Pulmonary artery endothelial cell (primary cell): ENCODE data around the gene MAN1B1. TPM values are rescaled to one million over a fixed set of nuclear protein-coding genes. Genes with fewer than 3 reads are reported as not detected.

Experiments used
- DNase-seq: peaks from one replicate; pipeline ENCODE4 v3.0.0-alpha.2; 2011; ENCODE audit warnings: low read depth, low spot score
- total RNA-seq: library from RNA; depleted of rRNA; stranded (reverse); fragments of >200 nt; gene quantifications from 2 replicates; pipeline ENCODE4 v1.2.3, GENCODE V29; 2014

The MAN1B1 gene
- total RNA-seq = 58.1 and 76.7 TPM in 2 replicates

DNA sequence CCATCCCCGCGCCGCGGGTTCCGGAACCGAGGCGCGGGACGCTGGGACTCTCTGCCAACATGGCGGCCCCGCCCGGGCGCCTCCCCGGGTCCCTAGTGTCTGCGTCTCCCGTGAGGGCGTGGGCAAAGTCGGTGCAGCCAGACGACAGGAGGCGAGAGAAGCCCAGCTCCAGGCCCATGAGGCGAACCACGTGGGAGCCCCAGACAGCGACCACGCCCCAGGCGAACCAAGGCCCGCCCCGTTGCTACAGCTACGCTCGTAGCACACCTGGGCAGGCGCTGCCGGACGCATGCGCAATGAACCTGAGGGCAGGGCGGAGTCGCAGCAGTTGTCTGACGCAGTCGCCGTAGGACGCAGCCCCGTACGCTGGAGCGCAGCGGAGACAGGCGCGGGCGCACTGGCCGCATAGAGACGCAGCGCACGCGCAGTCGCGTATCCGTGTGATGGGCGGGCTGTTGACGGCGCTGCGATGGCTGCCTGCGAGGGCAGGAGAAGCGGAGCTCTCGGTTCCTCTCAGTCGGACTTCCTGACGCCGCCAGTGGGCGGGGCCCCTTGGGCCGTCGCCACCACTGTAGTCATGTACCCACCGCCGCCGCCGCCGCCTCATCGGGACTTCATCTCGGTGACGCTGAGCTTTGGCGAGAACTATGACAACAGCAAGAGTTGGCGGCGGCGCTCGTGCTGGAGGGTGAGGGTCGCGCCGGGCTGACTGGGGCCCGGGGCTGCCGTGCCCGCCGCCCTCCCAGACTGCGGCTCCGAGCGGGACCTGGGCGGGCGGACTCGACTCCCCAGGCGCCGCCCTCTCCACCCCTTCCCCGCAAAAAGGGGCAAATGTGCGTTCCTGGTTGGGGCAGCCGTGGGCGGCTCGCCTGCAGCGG lies at the start of gene MAN1B1:
Gene MAN1B1 (plus strand): TSS at position 455 of the 878 bp plus-strand sequence. CDS start 15 bp downstream, at position 470.
- DNase-seq = peak; percentile 94

DNA sequence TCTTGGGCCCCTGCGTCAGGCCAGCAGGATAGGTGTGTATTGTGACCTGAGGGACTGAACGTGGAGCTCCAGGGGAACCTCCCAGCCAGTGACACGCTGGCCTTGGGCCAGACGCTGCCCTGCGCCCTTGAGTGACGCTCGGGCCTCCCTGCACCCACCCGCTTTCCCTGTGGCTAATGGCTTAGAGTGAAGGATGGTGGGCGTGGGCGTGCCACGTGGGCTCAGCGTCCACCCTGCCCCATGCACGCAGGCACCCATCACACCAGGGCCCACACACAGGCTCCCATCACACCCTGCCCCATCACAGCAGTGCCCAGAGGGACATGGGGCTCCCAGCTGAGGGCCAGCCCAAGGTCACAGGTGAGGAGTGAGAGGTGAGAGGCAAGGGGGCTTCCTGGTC lies 49.8 kb upstream of the MAN1B1 start:
- no peak for DNase-seq

DNA sequence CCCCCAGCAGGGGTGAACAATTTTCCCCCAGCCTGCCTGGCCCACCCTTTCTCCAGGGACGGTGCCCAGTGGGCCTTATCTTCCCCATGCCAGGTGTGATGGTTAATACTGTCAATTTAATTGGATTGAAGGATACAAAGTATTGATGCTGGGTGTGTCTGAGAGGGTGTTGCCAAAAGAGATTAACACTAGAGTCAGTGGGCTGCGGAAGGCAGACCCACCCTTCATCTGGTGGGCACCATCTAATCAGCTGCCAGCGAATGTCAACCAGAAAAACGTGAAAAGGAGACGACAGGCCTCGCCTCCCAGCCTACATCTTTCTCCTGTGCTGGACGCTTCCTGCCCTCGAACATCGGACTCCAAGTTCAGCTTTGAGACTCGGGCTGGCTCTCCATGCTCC lies 49.3 kb upstream of the MAN1B1 start:
- no peak for DNase-seq

DNA sequence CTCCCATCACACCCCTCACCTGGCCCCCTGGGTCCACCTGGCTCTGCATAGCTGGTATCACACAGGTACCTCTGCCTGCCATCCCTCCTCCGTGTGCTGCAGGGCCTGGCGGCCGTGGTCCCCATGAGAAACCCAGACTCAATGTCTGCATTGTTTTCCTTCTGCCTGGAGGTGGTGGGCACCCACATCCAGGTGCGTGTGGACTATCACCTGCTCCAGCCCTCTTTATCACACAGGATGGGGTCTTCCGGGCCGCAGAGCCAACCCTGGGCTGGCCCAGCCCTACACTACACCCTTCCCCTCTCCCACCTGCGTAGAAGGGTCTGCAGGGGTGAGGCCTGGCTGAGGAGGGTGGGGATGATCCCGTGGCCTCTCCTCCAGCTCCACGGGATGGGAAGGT lies 47.9 kb upstream of the MAN1B1 start:
- DNase-seq = no peak

DNA sequence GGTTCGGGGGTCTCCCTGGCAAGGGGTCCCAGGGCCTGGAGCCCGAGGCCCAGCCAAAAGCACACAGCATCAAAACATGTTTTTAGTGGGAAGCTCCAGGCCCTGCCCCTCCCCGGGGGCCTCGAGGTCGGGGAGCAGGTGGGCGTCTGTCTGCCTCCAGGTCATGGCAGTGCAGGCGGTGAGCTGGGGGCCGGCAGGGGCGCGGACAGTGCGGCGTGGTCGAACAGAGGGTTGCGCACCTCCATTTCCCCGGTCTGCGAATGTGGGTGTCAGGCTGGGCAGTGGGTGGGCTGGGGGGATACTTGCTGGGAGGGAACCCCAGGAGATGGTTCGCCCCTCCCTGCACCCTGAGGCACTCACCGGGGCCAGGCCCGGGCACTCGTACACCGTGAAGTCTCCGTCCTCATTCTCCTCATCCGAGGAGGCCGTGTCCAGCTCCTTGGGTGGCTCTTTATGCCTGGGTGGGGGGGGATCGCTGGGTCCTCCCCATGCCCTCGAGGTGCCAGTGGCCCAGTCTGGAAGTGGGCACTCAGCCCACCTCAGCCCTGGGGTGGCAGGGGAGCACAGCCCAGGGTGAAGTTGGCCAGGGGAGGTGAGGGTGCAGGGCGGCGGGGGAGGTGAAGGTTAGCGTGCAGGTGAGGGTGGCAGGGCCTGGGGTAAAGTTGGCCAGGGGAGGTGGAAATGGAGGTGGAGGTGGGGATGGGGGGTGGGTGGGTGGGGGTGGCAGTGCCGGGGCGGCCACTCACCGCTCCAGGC lies 47.0 kb upstream of the MAN1B1 start:
- DNase-seq = no peak

DNA sequence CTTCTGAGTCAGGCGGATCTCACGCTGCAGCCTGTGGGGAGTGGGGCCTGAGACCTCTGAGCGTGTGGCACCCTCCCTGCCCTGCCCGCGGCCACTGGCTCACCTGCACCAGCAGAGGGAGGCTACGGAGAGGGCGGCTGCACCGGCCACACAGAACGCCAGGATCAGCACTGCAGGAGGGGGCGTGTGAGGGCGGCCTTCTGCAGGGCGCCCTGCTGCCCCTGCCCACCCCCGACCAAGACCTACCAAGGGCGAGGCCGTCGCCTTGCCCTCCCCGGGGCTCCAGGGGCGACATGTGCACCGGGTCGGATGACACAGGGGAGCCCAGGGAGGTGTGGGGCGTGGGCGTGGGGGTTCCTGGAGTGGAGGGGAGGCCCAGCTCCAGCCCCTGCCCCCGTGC lies 46.2 kb upstream of the MAN1B1 start:
- no peak for DNase-seq

DNA sequence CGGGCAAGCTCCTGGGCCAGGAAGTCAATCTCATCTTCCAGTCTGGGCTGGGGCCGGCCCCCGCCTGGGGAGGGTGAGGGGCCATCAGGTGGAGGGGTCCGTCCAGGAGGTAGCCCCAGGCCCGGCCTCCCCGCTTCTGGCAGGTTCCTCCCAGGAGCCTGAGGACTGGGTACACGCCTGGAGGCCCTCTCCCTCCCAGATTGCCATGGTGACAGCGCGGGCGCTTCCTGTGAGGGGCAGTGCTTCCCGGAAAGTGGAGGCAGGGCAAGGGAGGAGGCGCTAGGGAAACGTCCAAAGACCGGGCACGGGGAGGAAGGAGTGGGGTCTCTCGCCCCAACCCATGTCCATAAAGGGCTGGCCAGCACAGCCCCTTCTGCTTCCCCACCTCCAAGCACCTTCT lies 45.7 kb upstream of the MAN1B1 start:
- DNase-seq = no peak

DNA sequence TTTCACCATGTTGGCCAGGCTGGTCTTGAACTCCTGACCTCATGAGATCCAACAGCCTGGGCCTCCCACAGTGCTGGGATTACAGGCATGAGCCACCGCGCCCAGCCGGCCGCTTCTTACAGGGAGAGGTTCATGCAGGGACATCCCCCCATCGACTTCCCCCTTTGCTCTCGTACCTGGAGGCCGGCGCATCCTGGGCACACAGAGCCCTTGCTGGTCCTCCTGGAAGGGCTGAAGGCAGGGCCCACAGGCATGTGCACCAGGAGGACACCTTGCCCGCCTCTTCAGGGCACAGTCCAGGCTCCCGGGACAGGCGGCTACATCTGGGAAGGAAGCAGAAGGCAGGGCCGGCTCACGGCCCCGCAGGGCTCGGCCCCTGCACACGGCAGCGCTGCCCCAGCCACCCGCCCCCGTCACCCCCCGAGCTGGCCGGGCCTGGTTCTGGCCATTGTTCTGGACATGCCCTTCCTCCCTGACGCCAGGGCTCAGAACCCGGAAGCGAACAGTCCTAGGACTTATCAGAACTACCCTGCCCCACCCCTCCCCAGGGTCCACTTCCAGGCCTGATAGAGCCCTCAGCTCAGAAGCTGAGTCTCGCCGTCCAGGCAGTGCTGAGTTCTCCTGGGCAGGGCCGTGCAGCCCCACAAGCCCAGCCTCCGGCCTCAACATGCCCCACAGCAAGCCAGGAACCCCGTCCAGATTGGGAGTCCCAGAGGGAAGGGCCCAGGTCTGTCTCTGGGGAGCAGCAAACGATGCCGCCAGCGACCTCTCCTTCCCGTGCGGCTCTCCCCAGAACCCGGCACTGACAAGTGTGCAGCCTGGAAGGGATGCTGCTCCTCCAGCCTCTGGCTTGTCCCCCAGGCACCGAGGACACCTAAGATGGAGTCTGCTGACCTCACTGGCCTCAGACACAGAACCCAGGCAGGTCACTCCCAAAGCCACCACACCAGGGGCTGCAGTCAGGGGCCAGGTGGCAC lies 43.7 kb upstream of the MAN1B1 start:
- no peak for DNase-seq

DNA sequence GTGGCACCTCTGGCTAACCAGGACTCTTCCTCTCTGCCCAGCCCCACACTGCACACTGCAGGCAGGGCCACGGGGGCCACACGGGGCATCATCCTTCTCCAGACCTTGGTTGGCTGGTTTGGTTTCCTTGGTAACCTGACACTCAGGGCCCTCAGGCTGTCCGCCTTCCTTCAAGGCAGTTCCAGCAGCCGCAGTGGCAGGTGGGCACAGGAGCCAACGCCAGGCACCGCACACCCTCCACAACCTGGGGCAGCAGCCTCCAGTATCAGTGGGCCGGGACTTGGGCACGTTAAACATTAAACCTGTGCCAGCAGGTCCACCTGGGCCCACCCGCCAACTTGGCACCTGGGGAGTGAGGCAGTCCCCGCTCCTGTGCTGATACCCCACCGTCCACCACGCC lies 42.7 kb upstream of the MAN1B1 start:
- no peak for DNase-seq

DNA sequence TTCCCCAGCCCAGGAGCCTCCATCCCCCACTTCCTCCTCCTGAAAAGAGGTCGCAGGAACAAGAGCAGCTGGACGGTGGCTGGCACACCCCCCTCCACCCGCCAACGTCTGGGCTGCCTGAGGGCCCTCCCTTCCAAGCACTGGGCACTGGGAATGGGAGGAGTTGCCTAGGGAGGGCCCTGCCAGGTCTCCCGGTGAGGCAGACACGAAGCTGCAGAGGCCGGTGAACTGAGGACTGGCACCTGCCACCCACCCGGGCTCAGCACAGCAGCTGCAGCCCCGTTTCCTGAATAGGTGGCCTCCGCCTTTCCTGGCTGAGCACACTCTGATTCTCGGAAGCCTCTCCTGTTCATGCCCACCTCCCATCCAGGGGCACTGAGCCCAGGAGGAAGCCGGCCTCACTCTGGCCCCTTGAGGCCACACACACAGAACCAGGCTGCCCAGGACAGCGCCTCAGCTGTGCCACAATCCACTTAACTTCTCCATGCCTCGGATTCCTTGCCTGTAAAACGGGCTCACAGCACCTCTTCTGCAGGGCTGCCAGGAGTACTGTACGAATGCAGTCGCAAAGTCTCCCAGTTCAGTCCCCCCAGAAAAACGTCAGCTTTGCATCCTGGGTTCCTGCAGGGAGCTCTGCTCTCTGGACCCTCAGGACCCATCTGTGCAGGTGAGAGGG lies 42.1 kb upstream of the MAN1B1 start:
- no peak for DNase-seq

DNA sequence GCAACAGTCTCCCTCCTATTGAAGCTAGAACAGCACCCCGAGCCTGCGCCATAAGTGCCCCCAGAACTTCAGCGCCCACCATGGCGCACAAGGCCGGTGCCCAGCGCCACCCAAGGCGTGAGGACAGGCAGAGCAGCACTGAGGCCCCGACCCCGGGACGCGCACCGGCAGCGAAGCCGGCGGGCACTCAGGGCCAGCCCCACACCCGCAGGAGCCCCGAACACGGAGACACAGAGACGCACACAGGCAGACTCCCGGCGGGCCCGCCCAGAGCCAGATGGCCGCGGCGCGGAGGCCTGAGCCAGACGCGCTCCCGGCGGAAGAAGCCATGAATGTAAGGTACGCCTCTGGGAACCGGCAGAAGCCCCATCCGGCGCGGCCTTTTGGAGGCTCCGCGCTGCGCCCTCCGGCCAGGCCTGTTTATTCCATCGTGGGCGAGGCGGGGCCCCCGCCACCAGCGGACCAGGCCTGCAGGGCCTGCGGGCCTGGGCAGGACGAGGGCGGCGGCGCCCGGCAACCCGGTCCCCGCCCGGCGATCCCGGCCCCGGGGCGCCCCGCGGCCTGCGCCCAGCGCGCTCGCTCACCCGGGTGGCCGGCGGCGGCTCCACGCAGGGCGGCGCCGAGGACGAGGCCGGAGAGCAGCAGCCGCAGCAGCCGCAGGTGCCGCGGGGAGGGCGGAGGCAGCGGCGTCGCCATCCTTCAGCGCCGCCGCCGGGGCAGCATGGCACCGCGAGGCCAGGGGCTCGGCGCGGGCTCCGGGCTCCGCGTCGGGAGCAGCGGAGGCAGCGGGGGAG lies 41.3 kb upstream of the MAN1B1 start:
- no peak for DNase-seq

DNA sequence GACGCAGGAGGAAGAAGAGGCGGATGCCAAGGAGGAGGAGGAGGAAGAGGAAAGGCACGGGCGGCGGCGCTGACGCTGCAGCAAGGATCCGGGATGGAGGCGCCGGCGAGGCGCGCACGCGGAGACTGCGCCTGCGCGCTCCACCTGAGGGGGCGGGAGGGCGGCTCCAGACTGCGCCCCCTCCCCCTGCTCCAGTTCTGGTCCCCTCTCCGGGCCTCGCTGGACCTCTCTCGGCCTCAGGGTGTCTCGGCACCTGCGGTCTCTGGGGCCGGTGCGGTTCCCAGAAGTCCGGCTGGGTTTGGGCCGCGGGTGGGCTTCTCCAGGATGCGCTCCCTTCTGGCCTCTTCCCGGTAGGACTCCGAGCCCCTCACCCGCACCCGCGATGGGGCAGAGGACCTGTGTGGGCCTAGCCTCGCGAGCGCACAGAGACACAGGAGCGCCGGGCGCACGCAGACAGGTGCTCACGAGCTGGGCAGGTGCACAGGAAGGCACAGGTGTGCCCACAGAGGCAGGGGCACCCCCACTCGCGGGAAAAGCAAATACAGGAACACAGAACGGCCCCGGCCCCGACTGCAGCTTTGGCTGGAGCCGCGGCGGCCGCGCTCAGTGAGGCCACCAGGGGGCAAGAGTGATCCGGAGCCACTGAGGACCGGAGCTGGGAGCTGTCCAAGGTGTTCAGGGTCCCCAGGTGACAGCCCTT lies 40.5 kb upstream of the MAN1B1 start, which contains the start of gene NPDC1:
Gene NPDC1 (minus strand): TSS at position 90 of the 700 bp plus-strand sequence. CDS start 188 bp downstream, outside the sequence.
- peak; percentile 40 for DNase-seq

DNA sequence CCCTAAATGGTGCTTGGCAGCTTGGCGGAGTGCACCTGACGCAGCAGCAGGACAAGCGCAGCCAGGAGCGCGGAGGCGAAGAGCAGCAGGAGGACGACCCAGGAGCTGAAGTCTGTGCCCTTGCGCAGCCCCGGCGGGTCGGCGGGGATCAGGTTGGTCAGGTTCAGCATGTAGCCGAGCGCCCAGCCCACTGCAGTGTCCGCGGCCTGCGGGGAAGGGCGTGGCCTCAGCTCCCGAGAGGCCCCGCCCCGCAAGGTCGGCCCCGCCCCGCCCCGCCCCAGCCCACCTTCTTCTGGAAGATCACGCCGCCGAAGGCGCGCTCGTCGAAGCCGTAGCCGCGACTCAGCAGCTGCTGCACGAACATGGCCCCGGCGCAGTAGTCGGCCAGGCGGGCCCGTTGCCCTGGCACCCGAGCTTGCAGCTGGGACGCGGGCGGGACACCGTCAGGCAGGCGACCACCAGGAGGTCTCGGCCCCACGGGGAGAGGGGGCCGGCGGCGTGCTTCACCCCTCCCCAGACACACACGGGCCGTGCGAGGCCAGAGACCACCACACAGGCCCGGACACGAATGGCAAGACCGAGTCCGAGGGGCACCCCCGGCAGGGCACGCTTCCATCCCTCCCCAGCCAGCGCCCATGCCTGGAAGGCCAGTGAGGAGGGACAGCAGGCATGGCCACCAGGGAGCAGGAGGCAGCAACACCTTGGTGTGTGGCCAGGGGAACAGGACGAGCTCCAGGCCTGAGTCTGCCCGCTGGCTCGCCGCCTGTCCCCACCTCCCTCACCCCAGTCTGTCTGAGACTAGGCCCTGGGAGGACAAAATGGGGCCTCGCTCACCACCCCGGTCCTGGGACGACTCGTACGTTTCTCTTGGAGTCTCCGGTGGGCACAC lies 37.9 kb upstream of the MAN1B1 start:
- no peak for DNase-seq

DNA sequence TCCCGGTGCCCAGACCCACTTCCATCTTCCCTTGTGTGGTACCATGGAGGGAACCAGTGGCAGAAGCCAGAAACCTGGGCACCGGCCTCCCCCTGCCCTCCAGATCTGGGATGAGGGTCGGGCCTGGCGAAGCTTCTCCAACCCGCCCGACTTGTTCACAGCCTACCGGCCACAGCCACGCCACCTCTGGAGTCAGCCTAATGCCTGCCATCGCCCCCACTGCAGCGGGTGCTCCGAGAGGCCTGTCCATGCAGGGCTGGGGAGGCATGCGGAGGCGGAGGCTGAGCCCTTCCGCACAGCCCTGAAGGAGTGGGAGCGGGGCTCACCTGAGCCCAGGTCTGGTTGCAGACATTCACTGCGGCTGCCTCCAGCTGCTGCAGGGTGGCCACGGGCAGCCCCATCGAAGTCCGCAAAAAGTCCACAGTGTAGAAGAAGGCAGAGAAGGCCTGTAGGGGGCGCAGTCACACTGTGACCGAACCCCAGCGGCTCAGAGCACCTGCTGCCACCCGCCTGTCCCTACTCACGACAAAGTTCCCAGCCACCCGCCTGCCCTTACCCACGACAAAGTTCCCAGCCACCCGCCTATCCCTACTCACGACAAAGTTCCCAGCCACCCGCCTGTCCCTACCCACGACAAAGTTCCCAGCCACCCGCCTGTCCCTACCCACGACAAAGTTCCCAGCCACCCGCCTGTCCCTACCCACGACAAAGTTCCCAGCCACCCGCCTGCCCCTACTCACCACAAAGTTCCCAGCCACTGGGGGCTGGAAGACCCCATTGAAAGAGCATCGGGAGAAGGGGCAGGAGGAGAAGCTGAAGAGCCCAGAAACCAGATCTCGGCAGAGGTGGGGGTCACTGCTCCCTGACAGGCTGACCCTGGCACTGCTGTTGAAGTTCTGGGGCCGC lies 37.0 kb upstream of the MAN1B1 start:
- DNase-seq = no peak

DNA sequence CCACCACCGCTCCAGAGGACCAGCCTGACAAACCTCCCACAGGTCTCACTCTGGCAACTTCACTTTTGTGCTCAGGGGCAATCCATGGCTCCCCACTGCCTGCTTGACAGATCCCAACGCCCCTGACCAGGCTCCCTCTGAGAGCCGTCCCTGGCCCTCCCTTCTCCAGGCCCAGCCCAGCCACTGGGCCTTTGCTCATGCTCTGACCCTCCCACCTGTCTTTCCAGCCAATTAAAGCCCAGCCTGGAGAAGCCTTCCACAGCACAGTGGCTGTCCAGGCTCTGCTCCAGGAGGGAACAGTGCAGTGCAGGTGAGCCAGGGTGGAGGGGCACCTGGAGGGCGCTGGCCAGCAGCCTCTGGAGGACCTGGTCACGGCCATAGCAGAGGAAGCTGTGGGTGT lies 36.2 kb upstream of the MAN1B1 start:
- DNase-seq = no peak

DNA sequence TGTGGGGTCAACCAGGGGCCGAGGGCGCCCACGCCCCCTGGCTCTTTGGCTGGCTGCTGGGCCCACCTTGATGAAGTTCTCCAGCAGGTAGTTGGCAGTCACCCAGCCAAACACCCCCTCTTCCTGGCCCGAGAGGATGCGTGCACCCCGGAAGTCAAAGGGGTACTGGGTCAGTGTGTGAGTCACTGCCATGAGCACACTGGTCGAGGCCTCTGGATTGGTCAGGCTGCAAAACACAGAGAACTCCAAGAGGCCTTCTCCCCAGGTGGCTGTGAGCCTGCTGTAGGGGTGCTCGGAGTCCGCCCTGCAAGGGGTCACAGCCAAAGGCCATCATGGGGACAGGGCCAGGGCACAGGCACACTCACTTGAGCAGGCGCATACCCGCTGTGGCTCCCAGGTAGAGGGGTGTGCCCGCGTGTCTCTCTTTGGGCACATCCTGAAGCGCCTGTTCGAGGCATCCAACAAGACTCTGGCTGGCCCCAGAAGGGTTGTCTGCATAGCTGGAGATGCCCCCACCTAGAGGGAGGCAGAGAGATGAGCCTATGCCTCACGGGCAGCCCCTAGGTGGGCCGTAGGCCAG lies 35.5 kb upstream of the MAN1B1 start:
- DNase-seq = no peak

DNA sequence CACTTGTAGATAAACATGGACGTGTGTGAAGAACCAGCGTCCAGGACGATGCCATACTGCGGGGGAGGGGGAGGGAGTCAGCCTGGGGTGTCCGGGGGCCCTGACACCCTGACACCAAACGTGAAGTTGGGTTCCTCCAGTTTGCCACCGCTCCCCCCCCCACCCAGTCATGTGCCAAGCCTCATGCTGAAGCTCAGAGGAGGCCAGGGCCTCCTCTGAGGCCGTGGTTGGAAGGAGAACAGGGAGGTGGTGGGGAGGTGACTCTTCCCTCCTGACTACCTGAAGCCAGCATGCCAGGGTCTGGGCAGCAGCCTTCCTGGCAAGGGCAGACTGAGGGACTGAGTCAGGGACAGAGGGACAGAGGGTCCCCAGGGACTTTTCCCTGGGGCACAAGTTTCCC lies 34.5 kb upstream of the MAN1B1 start:
- no peak for DNase-seq
